ENCODE data around the gene ACAP2. TPM values are rescaled to one million over a fixed set of nuclear protein-coding genes. Genes with fewer than 3 reads are reported as not detected.

ACAP2 gene
- total and polyA plus RNA-seq, 2 experiments from 2014 or later: 27.0 to 47.4 TPM

- WGBS (ENCODE audit: low lambda C conversion rate, missing lambda C conversion rate): 45% methylated on average over 5 of the region's 5 CpGs
- no peak overlapping the region for H3K4me2 ChIP-seq
- peak; percentile 50 for DNase-seq (ENCODE audit: low spot score)
- no peaks in the 10 kb centered on the region for H3K9me2 ChIP-seq (replicated peaks; ENCODE audit: insufficient read depth)
- peak overlapping the region; percentile 53 for H2AFZ ChIP-seq
- TF ChIP-seq EZH2phosphoT487 (IDR thresholded peaks at IDR 0.05; ENCODE audit: low read depth, severe bottlenecking, unreplicated experiment) (no peak), CTCF (IDR thresholded peaks at IDR 0.05; ENCODE audit: poor library complexity) (no peak), EZH2 (IDR thresholded peaks at IDR 0.05; ENCODE audit: borderline replicate concordance) (no peak)
- H3K36me3 ChIP-seq (replicated peaks; ENCODE audit: insufficient read depth, low read depth): no peaks in the 10 kb centered on the region
- H3K9me3 ChIP-seq (ENCODE audit: low read depth): no peaks in the 10 kb centered on the region
- H3K4me1 ChIP-seq (ENCODE audit: insufficient read depth): peaks cover 11% of the 10 kb centered on the region
- no peaks in the 10 kb centered on the region for H3K79me2 ChIP-seq
- no peaks in the 10 kb centered on the region for H4K20me1 ChIP-seq (ENCODE audit: insufficient read depth, poor library complexity, severe bottlenecking)
- peak overlapping the region; percentile 88 for H3K27ac ChIP-seq
- H3K27me3 ChIP-seq: no peaks in the 10 kb centered on the region
- no peak overlapping the region for H3K4me3 ChIP-seq
These were observed 8.0 kb upstream of the ACAP2 start for GRCh38 chr3:195450731-195451229.

- 98% methylated on average over 12 of the region's 12 CpGs for WGBS (ENCODE audit: low lambda C conversion rate, missing lambda C conversion rate)
- Histone ChIP-seq H4K20me1 (ENCODE audit: insufficient read depth, poor library complexity, severe bottlenecking) (no peaks in the 10 kb centered on the region), H3K4me2 (no peak overlapping the region), H3K4me1 (ENCODE audit: insufficient read depth) (peaks cover 17% of the 10 kb centered on the region), H3K27ac (no peak overlapping the region), H3K9me2 (replicated peaks; ENCODE audit: insufficient read depth) (no peaks in the 10 kb centered on the region), H3K9me3 (ENCODE audit: low read depth) (no peaks in the 10 kb centered on the region), H3K36me3 (replicated peaks; ENCODE audit: insufficient read depth, low read depth) (no peaks in the 10 kb centered on the region), H3K27me3 (no peaks in the 10 kb centered on the region), H3K79me2 (no peaks in the 10 kb centered on the region), H2AFZ (no peak overlapping the region), H3K4me3 (no peak overlapping the region)
- TF ChIP-seq EZH2 (IDR thresholded peaks at IDR 0.05; ENCODE audit: borderline replicate concordance) (no peak), CTCF (IDR thresholded peaks at IDR 0.05; ENCODE audit: poor library complexity) (no peak), EZH2phosphoT487 (IDR thresholded peaks at IDR 0.05; ENCODE audit: low read depth, severe bottlenecking, unreplicated experiment) (no peak)
- DNase-seq (ENCODE audit: low spot score): no peak
These were observed 5.5 kb upstream of the ACAP2 start for GRCh38 chr3:195448205-195448875.

GRCh38 chr3:195447201-195447600 is 4.4 kb upstream of the ACAP2 start:
- peaks cover 17% of the 10 kb centered on the region for H3K4me1 ChIP-seq (ENCODE audit: insufficient read depth)
- no peaks in the 10 kb centered on the region for H3K27me3 ChIP-seq
- H3K4me3 ChIP-seq: no peak overlapping the region
- H3K27ac ChIP-seq: peak overlapping the region; percentile 80
- H3K4me2 ChIP-seq: no peak overlapping the region
- H2AFZ ChIP-seq: no peak overlapping the region
- H3K36me3 ChIP-seq (replicated peaks; ENCODE audit: insufficient read depth, low read depth): no peaks in the 10 kb centered on the region
- peak; percentile 48 for DNase-seq (ENCODE audit: low spot score)
- no peaks in the 10 kb centered on the region for H3K9me2 ChIP-seq (replicated peaks; ENCODE audit: insufficient read depth)
- peaks cover under 1% of the 10 kb centered on the region for H3K79me2 ChIP-seq
- 77% methylated on average over 6 of the region's 6 CpGs for WGBS (ENCODE audit: low lambda C conversion rate, missing lambda C conversion rate)
- no peaks in the 10 kb centered on the region for H3K9me3 ChIP-seq (ENCODE audit: low read depth)
- H4K20me1 ChIP-seq (ENCODE audit: insufficient read depth, poor library complexity, severe bottlenecking): no peaks in the 10 kb centered on the region
- TF ChIP-seq CTCF (IDR thresholded peaks at IDR 0.05; ENCODE audit: poor library complexity): no peak
- TF ChIP-seq EZH2 (IDR thresholded peaks at IDR 0.05; ENCODE audit: borderline replicate concordance): no peak
- TF ChIP-seq EZH2phosphoT487 (IDR thresholded peaks at IDR 0.05; ENCODE audit: low read depth, severe bottlenecking, unreplicated experiment): no peak

All from hepatocyte (in vitro differentiated cells).